HEK293T (cell line): Measurements from ENCODE around the gene DNPH1.
A peak's percentile ranks its signal among the peaks of the same experiment; 100 is the strongest.

Experiments used
- CTCF ChIA-PET: fragments of 350-600 bp; formaldehyde crosslinking; extraction: SDS; loops from one replicate; lab custom pipeline; 2021; ENCODE audit warnings: antibody characterized with exemption, inconsistent platforms; lab: Yijun Ruan, JAX
- POLR2A ChIA-PET: fragments of 350-600 bp; formaldehyde crosslinking; extraction: SDS; loops from one replicate; lab custom pipeline; 2020; ENCODE audit warnings: antibody characterized with exemption, inconsistent platforms; lab: Yijun Ruan, JAX
- DNase-seq: peaks from one replicate; pipeline ENCODE4 v3.0.0; 2012; ENCODE audit warnings: mixed read lengths; ENCODE audit errors: extremely low spot score
- ARNT ChIP-seq: fragments of 450-650 bp; IDR thresholded peaks from 2 replicates; pipeline ENCODE4 v1.6.1; 2017; ENCODE audit warnings: mild to moderate bottlenecking
- BHLHE40 ChIP-seq: fragments of 450-650 bp; IDR thresholded peaks from 2 replicates; pipeline ENCODE4 v1.6.1; 2016; ENCODE audit warnings: mild to moderate bottlenecking, moderate library complexity, borderline replicate concordance
- CTBP1 ChIP-seq: fragments of 450-650 bp; IDR thresholded peaks from 2 replicates; pipeline ENCODE4 v1.6.1; 2016; ENCODE audit warnings: borderline replicate concordance
- ELF4 ChIP-seq: fragments of 450-650 bp; IDR thresholded peaks from 2 replicates; pipeline ENCODE4 v1.6.1; 2017; ENCODE audit warnings: antibody characterized with exemption
- FOXA1 ChIP-seq: fragments of 450-650 bp; IDR thresholded peaks from 2 replicates; pipeline ENCODE4 v1.6.1; 2016; ENCODE audit warnings: mild to moderate bottlenecking
- FOXK2 ChIP-seq: fragments of 450-650 bp; IDR thresholded peaks from 2 replicates; pipeline ENCODE4 v1.6.1; 2016; ENCODE audit warnings: mild to moderate bottlenecking
- FOXM1 ChIP-seq: fragments of 450-650 bp; IDR thresholded peaks from 2 replicates; pipeline ENCODE4 v1.6.1; 2017; ENCODE audit warnings: mild to moderate bottlenecking, borderline replicate concordance
- HDGF ChIP-seq: fragments of 450-650 bp; IDR thresholded peaks from 2 replicates; pipeline ENCODE4 v1.6.1; 2017; ENCODE audit warnings: antibody characterized with exemption, borderline replicate concordance
- L3MBTL2 ChIP-seq: fragments of 450-650 bp; conservative IDR thresholded peaks from 2 replicates; pipeline ENCODE4 v1.6.1; 2016; ENCODE audit warnings: mild to moderate bottlenecking
- LEF1 ChIP-seq: fragments of 450-650 bp; IDR thresholded peaks from 2 replicates; pipeline ENCODE4 v1.6.1; 2017; ENCODE audit warnings: mild to moderate bottlenecking, borderline replicate concordance
- NFRKB ChIP-seq: fragments of 450-650 bp; IDR thresholded peaks from 2 replicates; pipeline ENCODE4 v1.6.1; 2016; ENCODE audit warnings: mild to moderate bottlenecking, moderate library complexity
- PKNOX1 ChIP-seq: fragments of 450-650 bp; IDR thresholded peaks from 2 replicates; pipeline ENCODE4 v1.6.1; 2016
- SP1 ChIP-seq: fragments of 450-650 bp; IDR thresholded peaks from 2 replicates; pipeline ENCODE4 v1.6.1; 2017
- SUZ12 ChIP-seq: fragments of 450-650 bp; IDR thresholded peaks from 2 replicates; pipeline ENCODE4 v1.6.1; 2016; ENCODE audit warnings: mild to moderate bottlenecking
- TARDBP ChIP-seq: fragments of 450-650 bp; IDR thresholded peaks from 2 replicates; pipeline ENCODE4 v1.6.1; 2016
- ZNF384 ChIP-seq: fragments of 450-650 bp; IDR thresholded peaks from 2 replicates; pipeline ENCODE4 v1.6.1; 2016

The DNPH1 gene

DNA sequence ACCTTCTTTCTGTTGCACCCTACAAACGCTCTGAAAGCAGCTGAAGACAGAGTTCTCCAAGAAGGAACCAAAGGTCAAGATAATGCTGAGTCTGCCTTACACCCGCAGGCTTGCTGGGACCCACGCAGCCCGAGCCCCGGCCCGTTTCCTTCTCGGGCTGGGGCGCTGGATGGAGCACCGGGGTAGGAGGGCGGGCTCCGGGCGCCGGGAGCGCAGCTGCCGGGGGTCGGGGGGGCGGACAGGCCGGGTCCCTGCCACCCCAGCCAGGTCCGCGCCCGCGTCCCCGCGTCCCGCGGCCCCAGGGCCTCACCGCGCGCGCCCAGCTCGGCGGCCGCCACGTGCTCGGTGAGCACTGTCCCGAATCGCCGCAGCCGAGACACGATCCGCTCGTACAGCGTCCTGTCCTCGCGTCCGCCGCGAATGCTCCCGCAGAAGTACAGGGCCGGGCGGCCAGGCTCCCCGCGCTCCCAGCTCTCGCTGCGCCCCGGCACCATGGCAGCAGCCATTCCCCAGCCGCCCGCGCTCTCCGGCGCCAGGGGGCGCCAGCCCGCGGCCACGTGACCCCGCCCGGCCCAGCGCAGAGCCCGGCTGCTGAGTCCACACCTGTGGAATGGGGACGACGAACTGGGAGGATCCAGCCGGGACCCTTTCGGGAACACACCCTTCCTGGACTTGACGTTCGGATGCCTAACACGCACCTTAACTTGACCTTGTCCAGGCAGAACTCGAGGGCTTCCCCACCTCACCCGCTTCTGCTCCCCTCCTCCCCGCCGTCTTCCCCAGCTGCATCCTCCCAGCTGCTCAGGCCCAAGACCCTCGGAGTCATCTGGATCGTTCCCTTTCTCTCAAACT is at the start of gene DNPH1:
DNPH1 (minus strand) TSS at position 531 of the 852 bp plus-strand sequence; CDS start at position 506, 25 bp downstream.
- TF ChIP-seq FOXA1 (no peak), FOXM1 (0 out of 2 replicates have a peak, but pooled peaks have one; percentile 9), PKNOX1 (no peak), LEF1 (0 out of 2 replicates have a peak, but pooled peaks have one; percentile 45), TARDBP (no peak), ZNF384 (no peak), L3MBTL2 (peak; percentile 59; the same call in 1 of the 2 replicates), SP1 (no peak)
- ChIA-PET POLR2A (interaction anchor here (0.8 to 2.4 kb wide), 13 partner anchors 8 to 300 kb away, joined by 3 to 12 read pairs (median 4); partner anchors contain the start of genes CNPY3, CUL9, SRF and ZNF318), CTCF (interaction anchor here (0.5 to 1.4 kb wide), 18 partner anchors 8 to 369 kb away, joined by 3 to 6 read pairs (median 3); partner anchors contain the start of gene CUL9)
- DNase-seq, result peak; percentile 90

GRCh38 chr6:43278524-43279078 is 49.3 kb upstream of the DNPH1 start:
- TF ChIP-seq ARNT (no peak), FOXA1 (no peak)
- ChIA-PET CTCF (interaction anchor here (0.6 kb wide), 1 partner anchor 18 kb away, joined by 3 read pairs; no protein-coding TSS in a partner anchor), POLR2A (no interaction called here)
- no peak for DNase-seq

GRCh38 chr6:43277643-43278523 is 48.6 kb upstream of the DNPH1 start:
- no peak for TF ChIP-seq PKNOX1
- no peak for TF ChIP-seq SP1
- TF ChIP-seq ZNF384, result no peak
- TF ChIP-seq FOXK2, result no peak
- TF ChIP-seq CTBP1, result no peak
- no peak for TF ChIP-seq TARDBP
- no peak for TF ChIP-seq FOXA1
- no peak for TF ChIP-seq HDGF
- TF ChIP-seq NFRKB, result no peak
- no peak for TF ChIP-seq ELF4
- TF ChIP-seq BHLHE40, result no peak
- TF ChIP-seq L3MBTL2, result no peak
- no peak for TF ChIP-seq LEF1
- no peak for TF ChIP-seq FOXM1
- TF ChIP-seq ARNT, result no peak
- no peak for TF ChIP-seq SUZ12
- POLR2A ChIA-PET, result no interaction called here
- CTCF ChIA-PET, result no interaction called here
- no peak for DNase-seq

DNA sequence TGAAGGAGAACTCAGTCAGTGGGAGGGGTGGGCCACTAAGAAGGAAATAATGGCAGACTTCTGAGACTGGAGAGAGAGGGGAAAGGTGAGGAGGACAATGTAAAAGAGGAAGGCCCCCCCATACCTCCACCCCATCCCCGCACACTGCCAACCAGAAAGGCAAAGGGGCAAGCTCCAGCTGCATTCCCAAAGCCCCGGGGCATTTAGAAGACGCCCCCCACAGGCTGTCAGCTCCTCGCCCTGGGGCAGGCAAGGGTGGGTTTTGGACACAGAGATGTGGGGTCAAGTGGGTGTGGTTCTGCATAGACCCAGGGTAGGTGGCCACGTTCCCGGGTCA is 48.0 kb upstream of the DNPH1 start:
- POLR2A ChIA-PET, result no interaction called here
- CTCF ChIA-PET, result no interaction called here
- no peak for DNase-seq
- TF ChIP-seq CTBP1 (no peak), ZNF384 (no peak), NFRKB (no peak), SUZ12 (no peak), FOXM1 (no peak), HDGF (no peak), FOXA1 (no peak), ARNT (no peak), TARDBP (no peak), FOXK2 (no peak), ELF4 (no peak), BHLHE40 (no peak), LEF1 (no peak), L3MBTL2 (no peak), PKNOX1 (no peak), SP1 (no peak)

DNA sequence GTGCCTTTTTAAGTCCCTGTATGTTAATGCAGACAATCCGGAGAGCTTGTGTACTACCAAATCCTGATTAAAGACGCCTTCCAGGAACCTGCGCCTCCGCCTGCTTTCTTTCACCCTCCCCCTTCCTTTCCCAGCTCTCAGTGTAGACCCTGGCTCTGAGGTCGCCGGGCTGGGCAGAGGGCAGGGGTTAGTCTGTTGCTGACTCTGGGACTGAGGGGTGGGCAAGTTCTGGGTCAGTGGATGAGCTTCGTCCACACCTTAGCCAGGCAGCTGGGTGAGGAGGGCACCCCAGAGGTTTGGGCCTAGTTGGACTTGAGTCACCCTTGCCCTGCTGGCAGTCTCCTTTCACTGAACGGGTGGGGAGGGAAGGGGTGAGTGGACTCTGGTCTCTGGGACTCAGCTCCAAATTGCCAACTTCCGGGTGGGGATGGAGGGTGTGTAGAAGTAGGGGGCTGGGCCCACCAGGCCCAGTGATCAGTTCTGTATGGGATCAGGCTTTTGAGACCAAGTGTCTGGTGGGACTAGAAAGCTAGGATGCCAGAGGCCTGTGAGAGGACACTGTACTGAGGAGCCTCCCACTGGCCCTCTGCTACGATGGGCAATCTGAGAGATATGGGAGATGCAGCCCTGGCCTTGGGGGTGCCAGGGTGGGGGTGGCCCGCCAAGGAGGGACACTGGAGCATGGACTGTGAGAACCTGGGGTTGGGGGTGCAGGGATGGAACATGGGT is 47.5 kb upstream of the DNPH1 start:
- no peak for DNase-seq
- ChIA-PET CTCF (no interaction called here), POLR2A (no interaction called here)
- TF ChIP-seq NFRKB, result no peak
- TF ChIP-seq HDGF, result no peak
- no peak for TF ChIP-seq FOXK2
- TF ChIP-seq PKNOX1, result no peak
- TF ChIP-seq CTBP1, result no peak
- TF ChIP-seq ARNT, result no peak
